Liver (tissue), 3 donors: ENCODE measurements around the gene PCDHA5.
"Not testable (repeated sequence)": the region's sequence is repeated elsewhere in the genome, so short reads cannot be mapped to it uniquely, and the experiment has no call there.

Source experiments
- CTCF ChIP-seq: fragments of 150-350 bp; IDR thresholded peaks from 2 replicates; pipeline ENCODE4 v1.5.1; 2017; ENCODE audit warnings: improper control_type of control experiment, low read depth, low read length; ENCODE audit not compliant: missing input control
- REST ChIP-seq: IDR thresholded peaks from 2 replicates; pipeline ENCODE4 v1.6.1; 2016; ENCODE audit warnings: antibody characterized with exemption, mild to moderate bottlenecking
- TAF1 ChIP-seq: conservative IDR thresholded peaks from 2 replicates; pipeline ENCODE4 v1.6.1; 2016; ENCODE audit warnings: antibody characterized with exemption, mild to moderate bottlenecking
- ZBTB33 ChIP-seq: IDR thresholded peaks from 2 replicates; pipeline ENCODE4 v1.6.1; 2016; ENCODE audit warnings: antibody characterized with exemption
- donor health status: healthy.
- donor health status: healthy.

- not testable (repeated sequence) for TF ChIP-seq REST, CTCF, ZBTB33, TAF1
Measured at GRCh38 chr5:140796072-140796717, 25.2 kb upstream of the PCDHA5 start.
